NT2/D1 (cell line): ENCODE results near the gene KRTAP26-1.

Source experiments
- DNase-seq: peaks from one replicate; pipeline ENCODE4 v3.0.0-alpha.2; 2011; ENCODE audit warnings: low read depth, low spot score
- H3K27me3 ChIP-seq: 2 replicates; pipeline ENCODE4 v1.6.0; 2011; ENCODE audit warnings: mild to moderate bottlenecking; ENCODE audit not compliant: insufficient read length, insufficient read depth
- H3K36me3 ChIP-seq: 2 replicates; pipeline ENCODE4 v1.6.1; 2011; ENCODE audit warnings: mild to moderate bottlenecking, low read length, mixed read lengths; ENCODE audit not compliant: insufficient read depth, insufficient read length
- H3K4me1 ChIP-seq: 2 replicates; pipeline ENCODE4 v1.5.1; 2011; ENCODE audit not compliant: insufficient read depth, insufficient read length
- H3K4me3 ChIP-seq: 2 replicates; pipeline ENCODE4 v1.5.1; 2011; ENCODE audit warnings: low read depth; ENCODE audit not compliant: insufficient read length
- H3K9ac ChIP-seq: 2 replicates; pipeline ENCODE4 v1.6.0; 2011; ENCODE audit warnings: low read depth; ENCODE audit not compliant: insufficient read length
- H3K9me3 ChIP-seq: 2 replicates; pipeline ENCODE4 v1.5.1; 2011; ENCODE audit warnings: mild to moderate bottlenecking, low read length; ENCODE audit not compliant: insufficient read depth
- SUZ12 ChIP-seq: IDR thresholded peaks from 2 replicates; pipeline ENCODE4 v1.6.1; 2011; ENCODE audit not compliant: insufficient read length, insufficient read depth; ENCODE audit errors: extremely low read depth
- YY1 ChIP-seq: IDR thresholded peaks from 2 replicates; pipeline ENCODE4 v1.6.1; 2011; ENCODE audit not compliant: insufficient read length, insufficient read depth
- ZNF274 ChIP-seq: IDR thresholded peaks from 2 replicates; pipeline ENCODE4 v1.6.1; 2011; ENCODE audit warnings: mild to moderate bottlenecking, low read depth, low read length

Gene KRTAP26-1

GRCh38 chr21:30320215-30320614, at the start of gene KRTAP26-1:
Gene KRTAP26-1, minus strand, starts transcription at chr21:30320315. Its CDS starts 280 bp downstream, at chr21:30320035.
- Histone ChIP-seq H3K27me3 (no peaks in the 10 kb centered on the region), H3K9ac (no peak within 1 kb of the TSS), H3K4me3 (no peak within 1 kb of the TSS), H3K36me3 (no peaks in the 10 kb centered on the region), H3K9me3 (no peaks in the 10 kb centered on the region), H3K4me1 (no peaks in the 10 kb centered on the region)
- DNase-seq: no peak
- TF ChIP-seq YY1: no peak
- no peak for TF ChIP-seq SUZ12
- no peak for TF ChIP-seq ZNF274

GRCh38 chr21:30355906-30356305, 35.8 kb upstream of the KRTAP26-1 start:
- Histone ChIP-seq H3K27me3 (no peaks in the 10 kb centered on the region), H3K4me1 (no peaks in the 10 kb centered on the region), H3K9me3 (no peaks in the 10 kb centered on the region), H3K4me3 (no peak overlapping the region), H3K36me3 (no peaks in the 10 kb centered on the region), H3K9ac (no peak overlapping the region)
- no peak for TF ChIP-seq ZNF274
- TF ChIP-seq YY1: no peak
- no peak for TF ChIP-seq SUZ12
- DNase-seq: no peak

GRCh38 chr21:30354308-30355005, 34.3 kb upstream of the KRTAP26-1 start:
- no peak for DNase-seq
- no peaks in the 10 kb centered on the region for H3K9me3 ChIP-seq
- no peaks in the 10 kb centered on the region for H3K4me1 ChIP-seq
- H3K27me3 ChIP-seq: no peaks in the 10 kb centered on the region
- no peak overlapping the region for H3K9ac ChIP-seq
- H3K36me3 ChIP-seq: no peaks in the 10 kb centered on the region
- TF ChIP-seq ZNF274: no peak
- TF ChIP-seq SUZ12: no peak
- TF ChIP-seq YY1: no peak
- no peak overlapping the region for H3K4me3 ChIP-seq

- DNase-seq: no peak
- Histone ChIP-seq H3K9ac (no peak overlapping the region), H3K4me3 (no peak overlapping the region), H3K36me3 (no peaks in the 10 kb centered on the region), H3K27me3 (no peaks in the 10 kb centered on the region), H3K4me1 (no peaks in the 10 kb centered on the region), H3K9me3 (no peaks in the 10 kb centered on the region)
- no peak for TF ChIP-seq ZNF274
- no peak for TF ChIP-seq YY1
- no peak for TF ChIP-seq SUZ12
These were observed 31.4 kb upstream of the KRTAP26-1 start for GRCh38 chr21:30351534-30351933.

GRCh38 chr21:30349572-30349971, 29.5 kb upstream of the KRTAP26-1 start:
- no peaks in the 10 kb centered on the region for H3K4me1 ChIP-seq
- no peaks in the 10 kb centered on the region for H3K36me3 ChIP-seq
- DNase-seq: no peak
- no peaks in the 10 kb centered on the region for H3K9me3 ChIP-seq
- no peak overlapping the region for H3K9ac ChIP-seq
- TF ChIP-seq SUZ12 (no peak), ZNF274 (no peak)
- no peak overlapping the region for H3K4me3 ChIP-seq
- no peaks in the 10 kb centered on the region for H3K27me3 ChIP-seq

GRCh38 chr21:30348506-30348905, 28.4 kb upstream of the KRTAP26-1 start, which contains the start of gene KRTAP23-1:
Gene KRTAP23-1, minus strand, starts transcription at chr21:30348606. Its CDS starts 0 bp downstream, at chr21:30348606.
- DNase-seq: no peak
- no peaks in the 10 kb centered on the region for H3K9me3 ChIP-seq
- H3K27me3 ChIP-seq: no peaks in the 10 kb centered on the region
- H3K36me3 ChIP-seq: no peaks in the 10 kb centered on the region
- TF ChIP-seq SUZ12 (no peak), YY1 (no peak), ZNF274 (no peak)
- H3K4me3 ChIP-seq: no peak within 1 kb of the TSS
- no peak within 1 kb of the TSS for H3K9ac ChIP-seq
- no peaks in the 10 kb centered on the region for H3K4me1 ChIP-seq

- no peak for DNase-seq
- Histone ChIP-seq H3K9ac (no peak overlapping the region), H3K4me3 (no peak overlapping the region), H3K27me3 (no peaks in the 10 kb centered on the region), H3K9me3 (no peaks in the 10 kb centered on the region), H3K4me1 (no peaks in the 10 kb centered on the region), H3K36me3 (no peaks in the 10 kb centered on the region)
- TF ChIP-seq YY1: no peak
These were observed 24.9 kb upstream of the KRTAP26-1 start for GRCh38 chr21:30345014-30345413.
